ENCODE results near the gene RRM1.
"Not testable (repeated sequence)": the region's sequence is repeated elsewhere in the genome, so short reads cannot be mapped to it uniquely, and the experiment has no call there.

Gene RRM1

GRCh38 chr11:4138497-4138896 lies 43.9 kb downstream of the RRM1 start:
- TF ChIP-seq, protein P1, sequence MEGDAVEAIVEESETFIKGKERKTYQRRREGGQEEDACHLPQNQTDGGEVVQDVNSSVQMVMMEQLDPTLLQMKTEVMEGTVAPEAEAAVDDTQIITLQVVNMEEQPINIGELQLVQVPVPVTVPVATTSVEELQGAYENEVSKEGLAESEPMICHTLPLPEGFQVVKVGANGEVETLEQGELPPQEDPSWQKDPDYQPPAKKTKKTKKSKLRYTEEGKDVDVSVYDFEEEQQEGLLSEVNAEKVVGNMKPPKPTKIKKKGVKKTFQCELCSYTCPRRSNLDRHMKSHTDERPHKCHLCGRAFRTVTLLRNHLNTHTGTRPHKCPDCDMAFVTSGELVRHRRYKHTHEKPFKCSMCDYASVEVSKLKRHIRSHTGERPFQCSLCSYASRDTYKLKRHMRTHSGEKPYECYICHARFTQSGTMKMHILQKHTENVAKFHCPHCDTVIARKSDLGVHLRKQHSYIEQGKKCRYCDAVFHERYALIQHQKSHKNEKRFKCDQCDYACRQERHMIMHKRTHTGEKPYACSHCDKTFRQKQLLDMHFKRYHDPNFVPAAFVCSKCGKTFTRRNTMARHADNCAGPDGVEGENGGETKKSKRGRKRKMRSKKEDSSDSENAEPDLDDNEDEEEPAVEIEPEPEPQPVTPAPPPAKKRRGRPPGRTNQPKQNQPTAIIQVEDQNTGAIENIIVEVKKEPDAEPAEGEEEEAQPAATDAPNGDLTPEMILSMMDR (IDR thresholded peaks at IDR 0.05; ENCODE audit: low read depth, low read length), result no peak
- no peak overlapping the region for H3K4me3 ChIP-seq (ENCODE audit: low read depth, low read length)

- H3K4me3 ChIP-seq (ENCODE audit: low read depth, low read length), result no peak overlapping the region
- TF ChIP-seq, protein P1 (IDR thresholded peaks at IDR 0.05; ENCODE audit: low read depth, low read length), result no peak
Observed at GRCh38 chr11:4140067-4140636, 45.6 kb downstream of the RRM1 start.

DNA sequence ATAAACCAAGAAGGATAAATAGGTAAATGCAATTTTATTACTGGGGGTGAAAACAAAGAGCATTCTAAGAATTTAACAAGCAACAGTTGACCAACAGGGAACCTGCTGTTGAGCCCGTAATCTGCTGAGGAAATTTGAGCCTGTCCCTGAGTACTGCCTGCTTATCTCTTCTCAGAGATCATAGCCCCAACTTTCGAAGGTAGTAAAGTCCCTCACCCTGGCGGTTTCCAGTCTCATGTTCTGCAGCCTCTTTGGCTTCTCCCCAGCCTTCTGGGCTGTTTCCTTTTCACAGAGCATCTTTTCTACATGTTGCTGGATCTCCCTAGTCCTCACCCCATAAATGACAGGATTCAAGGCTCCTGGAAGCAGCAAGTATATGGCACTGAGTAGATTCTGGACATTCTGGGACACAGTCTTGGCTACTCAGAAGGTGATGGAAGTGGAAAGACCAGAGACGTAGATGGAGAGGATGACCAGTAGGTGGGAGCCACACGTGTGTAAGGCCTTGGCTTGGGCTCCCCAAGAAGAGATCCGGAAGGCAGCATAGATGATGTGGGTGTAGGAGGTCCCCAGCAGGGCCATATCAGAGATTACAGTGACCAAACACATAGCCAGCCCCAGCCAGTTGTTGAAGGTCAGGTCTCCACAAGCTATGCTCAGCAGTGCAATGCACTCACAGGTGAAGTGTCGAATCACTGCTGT lies 51.6 kb downstream of the RRM1 start:
- TF ChIP-seq, protein P1 (IDR thresholded peaks at IDR 0.05; ENCODE audit: low read depth, low read length), result no peak

DNA sequence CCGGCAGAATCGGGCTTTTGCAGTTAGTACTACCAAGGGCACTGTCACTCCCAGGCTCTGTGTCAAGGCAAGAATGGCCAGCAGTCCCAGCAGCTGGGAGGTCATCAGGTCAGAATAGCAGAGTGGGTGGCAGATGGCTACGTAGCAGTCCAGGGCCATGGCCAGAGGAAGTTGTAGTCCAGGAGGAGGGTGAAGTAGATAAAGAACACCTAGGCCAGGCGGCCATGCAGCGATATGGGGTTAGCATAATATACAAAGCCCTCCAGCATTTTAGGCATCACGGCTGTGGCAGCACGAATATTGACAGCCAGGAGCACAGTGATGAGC lies 52.1 kb downstream of the RRM1 start:
- TF ChIP-seq, protein P1 (IDR thresholded peaks at IDR 0.05; ENCODE audit: low read depth, low read length), result no peak

More for the DNA sequence above, 51.6 kb downstream of the RRM1 start:
- H3K4me3 ChIP-seq (ENCODE audit: low read depth, low read length), result no peak overlapping the region

DNA sequence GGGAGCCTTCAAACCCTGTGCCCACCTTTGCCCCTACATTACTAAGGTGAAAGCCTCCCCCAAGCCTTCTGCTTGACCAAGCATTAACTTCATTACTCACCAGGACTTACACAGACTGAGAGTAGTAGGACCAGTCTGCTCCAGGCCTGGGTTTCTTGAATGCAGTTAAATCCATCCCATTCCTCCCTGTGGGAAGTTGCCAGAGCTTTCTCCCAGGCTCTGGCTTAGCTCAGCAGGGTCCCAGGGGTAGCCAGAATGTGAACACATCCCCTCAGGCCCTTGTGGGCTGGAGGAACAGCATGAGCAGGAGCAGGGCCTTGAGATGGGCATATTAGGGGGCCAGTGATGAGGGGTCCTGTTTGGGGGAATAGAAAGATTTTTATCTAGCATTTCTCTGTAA lies 59.9 kb downstream of the RRM1 start:
- TF ChIP-seq, protein P1 (IDR thresholded peaks at IDR 0.05; ENCODE audit: low read depth, low read length), result no peak
- H3K4me3 ChIP-seq (ENCODE audit: low read depth, low read length), result no peak overlapping the region

More for the DNA sequence above, 52.1 kb downstream of the RRM1 start:
- no peak overlapping the region for H3K4me3 ChIP-seq (ENCODE audit: low read depth, low read length)

- TF ChIP-seq, protein P1 (IDR thresholded peaks at IDR 0.05; ENCODE audit: low read depth, low read length), result no peak
Observed at GRCh38 chr11:4156571-4156970, 62.0 kb downstream of the RRM1 start.

DNA sequence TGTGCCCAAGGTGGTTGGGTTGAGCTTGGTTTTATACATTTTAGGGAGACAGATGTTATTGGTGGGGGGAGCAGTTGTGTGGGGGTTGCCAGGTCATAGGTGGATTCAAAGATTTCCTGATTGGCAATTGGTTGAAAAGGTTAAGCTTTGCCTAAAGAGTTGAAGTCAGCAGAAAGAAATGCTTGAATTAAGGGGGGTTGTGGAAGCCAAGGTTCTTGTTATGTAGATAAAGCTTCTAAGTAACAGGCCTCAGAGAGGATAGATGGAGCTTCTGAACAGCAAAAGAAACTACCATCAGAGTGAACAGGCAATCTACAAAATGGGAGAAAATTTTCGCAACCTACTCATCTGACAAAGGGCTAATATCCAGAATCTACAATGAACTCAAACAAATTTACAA lies 64.2 kb downstream of the RRM1 start:
- not testable (repeated sequence) for H3K4me3 ChIP-seq (ENCODE audit: low read depth, low read length)

More at GRCh38 chr11:4156571-4156970, 62.0 kb downstream of the RRM1 start:
- H3K4me3 ChIP-seq (ENCODE audit: low read depth, low read length), result no peak overlapping the region

Measured in WI38 (cell line).